Adrenal gland (tissue), 5 donors: ENCODE measurements around the gene CRYM.

Experiments
- POLR2A ChIP-seq, 2 donors: fragments of 450-650 bp; IDR thresholded peaks; one replicate each; pipeline ENCODE4 v1.6.1; 2017; ENCODE audit warnings: antibody characterized with exemption in 2 of 2, mild to moderate bottlenecking in 2 of 2, moderate library complexity in 1 of 2
- TF ChIP-seq, protein P1 (sequence below), 6 experiments: fragments of 450-650 bp in 4 of 6; fragments of 200-600 bp in 2 of 6; sonication (generic) in 1 of 6; IDR thresholded peaks; 1 replicate in 5 of 6; 2 replicates in 1 of 6; pipeline versions ENCODE4 v1.5.1 to v1.8.0; 2016 to 2021; ENCODE audit warnings: antibody characterized with exemption in 6 of 6, mild to moderate bottlenecking in 2 of 6, moderate library complexity in 1 of 6
- donor health status: DM: no; HTN: no; CAD: no.

DNA sequence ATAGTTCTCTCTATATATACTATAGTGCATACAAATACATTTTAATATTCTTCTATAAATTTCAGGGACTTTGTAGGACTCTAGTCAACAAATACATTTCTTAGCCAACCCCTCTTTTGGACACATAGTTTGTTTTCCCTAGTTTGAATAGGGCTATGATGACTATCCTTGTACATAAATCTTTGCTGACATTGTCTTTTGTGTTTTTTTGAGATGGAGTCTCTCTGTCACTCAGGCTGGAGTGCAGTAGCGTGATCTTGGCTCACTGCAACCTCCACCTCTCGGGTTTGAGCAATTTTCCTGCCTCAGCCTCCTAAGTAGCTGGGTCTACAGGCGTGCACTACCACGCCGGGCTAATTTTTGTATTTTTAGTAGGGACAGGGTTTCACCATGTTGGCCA is 41.3 kb downstream of the CRYM start:
- TF ChIP-seq, protein P1, sequence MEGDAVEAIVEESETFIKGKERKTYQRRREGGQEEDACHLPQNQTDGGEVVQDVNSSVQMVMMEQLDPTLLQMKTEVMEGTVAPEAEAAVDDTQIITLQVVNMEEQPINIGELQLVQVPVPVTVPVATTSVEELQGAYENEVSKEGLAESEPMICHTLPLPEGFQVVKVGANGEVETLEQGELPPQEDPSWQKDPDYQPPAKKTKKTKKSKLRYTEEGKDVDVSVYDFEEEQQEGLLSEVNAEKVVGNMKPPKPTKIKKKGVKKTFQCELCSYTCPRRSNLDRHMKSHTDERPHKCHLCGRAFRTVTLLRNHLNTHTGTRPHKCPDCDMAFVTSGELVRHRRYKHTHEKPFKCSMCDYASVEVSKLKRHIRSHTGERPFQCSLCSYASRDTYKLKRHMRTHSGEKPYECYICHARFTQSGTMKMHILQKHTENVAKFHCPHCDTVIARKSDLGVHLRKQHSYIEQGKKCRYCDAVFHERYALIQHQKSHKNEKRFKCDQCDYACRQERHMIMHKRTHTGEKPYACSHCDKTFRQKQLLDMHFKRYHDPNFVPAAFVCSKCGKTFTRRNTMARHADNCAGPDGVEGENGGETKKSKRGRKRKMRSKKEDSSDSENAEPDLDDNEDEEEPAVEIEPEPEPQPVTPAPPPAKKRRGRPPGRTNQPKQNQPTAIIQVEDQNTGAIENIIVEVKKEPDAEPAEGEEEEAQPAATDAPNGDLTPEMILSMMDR (IDR thresholded peaks at IDR 0.05) = no peak
- no peak for TF ChIP-seq POLR2A (IDR thresholded peaks at IDR 0.05)
